GM18870 (cell line): ENCODE measurements around the gene CNIH1.
A peak's percentile ranks its signal among the peaks of the same experiment; 100 is the strongest.
"Not testable (repeated sequence)": the region's sequence is repeated elsewhere in the genome, so short reads cannot be mapped to it uniquely, and the experiment has no call there.

ENCODE experiments used
- ATAC-seq: cut with Tn5 transposase; IDR thresholded peaks from one replicate; pipeline ENCODE4 v1.9.1; 2021; ENCODE audit warnings: moderate library complexity; ENCODE audit not compliant: unreplicated experiment

CNIH1 gene

DNA sequence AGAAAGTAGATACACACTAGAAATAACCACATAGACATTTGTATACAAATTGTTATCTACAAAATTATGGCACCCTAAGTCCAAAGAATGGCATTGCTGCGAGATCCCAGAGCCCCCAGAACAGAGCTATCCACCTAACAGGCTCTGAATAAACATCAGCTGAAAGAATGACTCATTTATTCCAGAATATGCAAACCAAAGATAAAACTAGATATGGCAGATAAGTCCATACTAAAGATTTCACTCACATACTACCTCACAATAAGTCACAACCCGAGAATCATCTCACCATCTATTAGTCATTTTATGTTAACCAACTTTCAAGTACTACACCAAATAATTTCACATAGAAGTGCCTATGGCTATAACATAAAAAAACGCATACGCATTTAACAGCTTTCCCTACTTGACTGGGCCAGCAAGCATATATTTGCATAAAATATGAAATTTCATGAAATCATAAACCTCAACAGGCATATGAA, 5.6 kb downstream of the CNIH1 start:
- ATAC-seq: no peak

DNA sequence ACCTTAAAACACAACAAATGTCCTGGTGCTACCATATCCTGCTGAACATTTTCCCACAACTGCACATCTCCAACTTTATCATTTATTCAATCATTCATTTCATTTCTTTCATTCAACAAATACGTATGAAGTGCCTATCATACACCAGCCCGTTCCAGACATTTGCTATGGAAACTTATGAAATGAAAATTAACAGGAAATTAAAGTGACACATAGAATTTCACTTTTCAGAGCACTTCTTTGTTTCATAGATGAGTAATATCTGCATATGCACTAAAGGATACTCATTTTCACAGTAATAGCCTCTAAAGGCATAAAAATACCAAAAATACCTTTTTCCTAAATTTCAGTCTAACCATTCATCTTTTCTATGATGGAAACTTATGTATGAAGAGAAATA, 12.6 kb downstream of the CNIH1 start:
- ATAC-seq: no peak

DNA sequence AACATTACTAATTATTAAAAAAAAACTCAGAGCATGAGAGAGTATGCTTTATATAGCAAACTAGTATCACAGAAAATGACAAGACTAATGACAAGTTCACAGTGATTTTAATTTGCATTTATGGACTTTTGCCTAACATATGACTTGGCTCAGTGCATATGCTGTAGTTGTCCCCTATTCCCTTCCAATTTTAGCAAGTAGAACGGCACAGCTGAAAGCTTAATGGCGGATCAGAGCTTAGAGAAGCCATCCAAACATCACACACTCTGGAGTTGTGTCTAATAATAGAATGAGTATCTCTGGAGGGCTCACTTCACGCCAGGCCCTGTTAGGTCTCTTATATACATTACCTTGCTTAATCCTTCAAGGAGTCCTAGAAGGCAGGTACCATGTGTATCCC, 13.3 kb downstream of the CNIH1 start:
- no peak for ATAC-seq

DNA sequence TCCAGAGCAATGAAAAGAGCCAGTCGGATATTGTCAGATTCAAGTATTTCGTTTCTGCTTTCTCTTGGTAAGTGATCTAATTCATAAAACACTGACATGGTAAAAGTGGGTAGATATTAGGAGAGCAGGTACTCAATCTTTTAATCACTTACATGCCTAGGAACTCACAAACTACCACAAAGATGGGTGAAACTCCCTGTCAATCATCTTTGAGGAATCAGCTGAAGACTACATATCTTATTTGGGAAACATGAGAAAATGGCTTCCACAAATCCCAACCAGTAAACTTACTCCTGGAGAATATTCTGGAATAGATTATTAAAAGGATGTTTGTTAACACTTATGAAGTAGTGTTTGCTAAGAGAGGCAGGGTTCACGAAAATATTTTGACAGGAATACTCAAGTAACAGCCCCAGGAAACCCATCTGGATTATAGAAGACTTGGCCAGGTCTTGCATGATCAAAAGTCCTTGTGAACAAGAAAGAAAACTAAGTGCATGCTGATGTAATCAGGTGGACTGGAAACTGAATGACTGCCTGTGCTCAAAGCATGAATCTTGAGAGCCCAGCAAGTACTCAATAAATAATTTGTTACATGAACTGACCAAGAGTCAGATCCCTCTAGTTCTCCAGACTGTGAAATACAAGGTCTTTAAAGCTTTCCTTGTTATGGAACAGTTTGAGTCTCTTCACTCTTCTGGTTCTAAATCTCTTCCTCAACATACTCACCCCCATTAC, 15.5 kb downstream of the CNIH1 start:
- no peak for ATAC-seq

DNA sequence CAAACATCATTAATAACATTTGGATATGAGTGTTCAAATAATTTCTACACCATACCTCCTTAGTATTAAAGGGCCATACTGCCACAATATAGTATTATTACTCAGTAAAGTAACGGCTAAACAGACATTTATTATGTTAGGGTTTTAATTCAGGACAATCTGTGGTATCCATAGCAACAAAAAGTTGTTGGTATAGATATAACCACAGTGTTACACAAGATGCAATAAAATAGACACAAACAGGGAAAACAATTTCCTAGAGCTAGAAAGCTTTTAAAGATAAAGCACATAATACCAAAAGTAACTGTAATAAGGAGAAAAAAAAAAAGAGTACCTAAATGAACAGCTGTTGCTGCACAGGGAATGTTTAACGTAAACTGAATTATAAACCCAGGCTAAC, 16.1 kb downstream of the CNIH1 start:
- no peak for ATAC-seq

DNA sequence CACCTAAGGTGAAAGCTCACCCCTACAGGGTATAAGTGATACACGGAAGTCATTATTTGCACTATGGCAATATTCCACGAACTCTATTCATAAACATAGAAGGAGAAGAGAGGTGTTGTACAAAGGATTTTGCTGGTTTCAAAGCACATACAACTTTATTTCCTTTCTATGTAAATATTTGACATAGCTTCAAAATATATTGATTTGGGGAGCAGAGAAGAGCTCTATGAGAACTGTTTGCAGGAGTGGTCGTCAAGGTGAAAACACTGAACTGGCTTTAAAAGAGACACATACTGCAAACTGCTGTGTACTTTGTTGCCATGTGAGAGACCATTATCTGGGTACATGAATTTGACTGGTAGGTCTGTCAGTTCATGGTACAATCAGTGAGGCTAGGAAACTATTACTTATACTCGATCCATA, 16.7 kb downstream of the CNIH1 start:
- ATAC-seq: no peak

DNA sequence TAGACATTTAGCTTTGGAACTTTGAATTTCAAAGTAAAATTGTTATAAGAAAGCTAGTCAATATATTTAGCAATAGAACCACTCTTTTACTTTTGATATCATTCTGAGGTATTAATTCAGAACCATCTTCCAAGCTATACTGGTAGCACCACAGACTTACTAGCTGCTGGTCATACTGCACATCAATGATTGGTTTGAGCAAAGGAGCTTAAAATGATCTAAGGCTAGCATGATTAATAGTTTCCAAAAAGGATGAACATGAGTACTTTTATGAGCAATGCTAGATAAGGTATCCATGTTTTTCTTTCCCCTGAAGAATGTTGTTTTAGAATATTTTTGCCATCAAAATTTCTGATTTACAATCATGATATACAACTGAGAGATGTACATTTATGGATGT, 17.2 kb downstream of the CNIH1 start:
- ATAC-seq: no peak

DNA sequence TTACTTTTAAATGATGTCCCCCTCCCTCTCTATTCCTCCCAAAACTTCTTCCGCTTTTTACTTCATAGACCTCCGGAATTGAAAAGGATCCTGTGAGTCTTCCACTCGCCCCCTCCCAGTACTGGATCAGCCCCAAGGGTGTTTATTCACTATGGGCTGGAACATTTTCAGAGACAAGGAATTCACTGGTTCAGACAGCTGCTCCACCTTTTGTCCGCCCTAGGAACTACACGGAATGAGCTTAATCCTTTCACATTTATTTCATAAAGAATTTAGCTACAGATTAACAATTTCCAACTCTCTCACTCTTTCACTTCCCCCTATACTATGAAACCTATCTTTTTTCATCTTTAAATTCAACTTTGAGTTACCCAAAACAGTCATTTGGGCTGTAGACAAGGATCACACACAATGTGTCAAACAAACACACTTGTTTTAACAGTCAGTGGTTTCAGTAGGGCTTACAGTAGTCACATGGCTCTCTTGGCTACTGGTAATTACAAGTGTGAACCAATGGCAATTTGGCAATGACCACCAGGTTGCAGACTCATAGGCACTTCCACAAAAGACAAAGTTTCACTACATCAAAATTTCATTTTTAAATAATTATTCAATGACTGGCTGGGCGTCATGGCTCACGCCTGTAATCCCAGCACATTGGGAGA, 20.6 kb downstream of the CNIH1 start:
- ATAC-seq: no peak

DNA sequence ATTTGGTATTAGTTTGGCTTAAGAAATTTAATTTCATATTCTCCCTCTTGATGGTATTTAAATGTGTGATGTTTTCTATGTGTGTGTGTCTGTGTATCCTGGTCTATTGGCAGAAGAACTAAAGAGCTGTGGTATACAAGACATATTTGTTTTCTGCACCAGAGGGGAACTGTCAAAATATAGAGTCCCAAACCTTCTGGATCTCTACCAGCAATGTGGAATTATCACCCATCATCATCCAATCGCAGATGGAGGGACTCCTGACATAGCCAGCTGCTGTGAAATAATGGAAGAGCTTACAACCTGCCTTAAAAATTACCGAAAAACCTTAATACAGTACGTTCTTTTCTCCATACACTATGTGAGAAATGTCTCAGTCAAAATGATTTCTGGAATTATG, 29.8 kb downstream of the CNIH1 start:
- ATAC-seq: no peak

DNA sequence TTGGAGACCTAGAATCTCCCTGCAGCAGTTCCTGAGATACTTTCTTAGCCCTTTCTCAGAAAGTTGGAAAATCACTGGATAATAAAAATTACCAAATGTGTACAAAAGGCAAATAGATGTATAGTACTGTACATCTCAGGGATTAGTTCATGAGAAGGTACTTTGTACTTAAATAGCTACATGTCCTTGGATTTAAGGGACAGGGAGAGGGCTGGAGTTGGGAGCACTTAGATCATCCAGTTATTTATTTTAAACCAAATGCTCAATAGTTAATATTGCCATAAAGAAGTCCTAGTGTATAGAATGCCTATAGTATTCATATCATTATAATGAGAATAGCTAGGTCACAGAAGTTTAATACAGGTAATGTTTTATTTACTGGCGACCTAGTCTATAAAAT, 31.0 kb downstream of the CNIH1 start:
- no peak for ATAC-seq

DNA sequence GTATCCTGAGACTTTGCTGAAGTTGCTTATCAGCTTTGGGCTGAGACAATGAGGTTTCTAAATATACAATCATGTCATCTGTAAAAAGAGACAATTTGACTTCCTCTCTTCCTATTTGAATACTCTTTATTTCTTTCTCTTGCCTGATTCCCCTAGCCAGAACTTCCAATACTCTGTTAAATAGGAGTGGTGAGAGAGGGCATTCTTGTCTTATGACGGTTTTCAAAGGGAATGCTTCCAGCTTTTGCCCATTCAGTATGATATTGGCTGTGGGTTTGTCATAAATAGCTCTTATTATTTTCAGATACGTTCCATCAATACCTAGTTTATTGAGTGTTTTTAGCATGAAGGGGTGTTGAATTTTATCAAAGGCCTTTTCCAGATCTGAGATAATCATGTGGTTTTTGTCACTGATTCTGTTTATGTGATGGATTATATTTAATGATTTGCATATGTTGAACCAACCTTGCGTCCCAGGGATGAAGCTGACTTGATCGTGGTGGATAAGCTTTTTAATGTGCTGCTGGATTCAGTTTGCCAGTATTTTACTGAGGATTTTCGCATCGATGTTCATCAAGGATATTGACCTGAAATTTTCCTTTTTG, 37.7 kb downstream of the CNIH1 start:
- ATAC-seq: not testable (repeated sequence)

DNA sequence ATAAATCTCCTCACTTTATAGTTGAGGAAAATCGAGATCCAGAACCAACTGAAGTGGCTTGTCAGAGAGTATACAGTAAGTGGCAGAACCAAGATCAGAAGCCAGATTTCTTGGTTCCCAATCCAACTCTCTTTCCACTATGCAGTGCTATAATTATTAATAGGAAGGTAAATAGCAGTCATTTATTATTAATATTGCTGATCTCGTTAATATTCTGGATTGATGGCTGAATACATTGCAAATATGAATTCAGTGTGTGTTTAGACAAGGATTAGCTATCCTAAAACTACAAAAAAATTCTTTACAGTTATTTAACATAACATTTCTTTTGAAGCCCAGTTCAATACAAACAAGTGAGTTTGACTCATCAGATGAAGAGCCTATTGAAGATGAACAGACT, 41.6 kb downstream of the CNIH1 start:
- no peak for ATAC-seq

DNA sequence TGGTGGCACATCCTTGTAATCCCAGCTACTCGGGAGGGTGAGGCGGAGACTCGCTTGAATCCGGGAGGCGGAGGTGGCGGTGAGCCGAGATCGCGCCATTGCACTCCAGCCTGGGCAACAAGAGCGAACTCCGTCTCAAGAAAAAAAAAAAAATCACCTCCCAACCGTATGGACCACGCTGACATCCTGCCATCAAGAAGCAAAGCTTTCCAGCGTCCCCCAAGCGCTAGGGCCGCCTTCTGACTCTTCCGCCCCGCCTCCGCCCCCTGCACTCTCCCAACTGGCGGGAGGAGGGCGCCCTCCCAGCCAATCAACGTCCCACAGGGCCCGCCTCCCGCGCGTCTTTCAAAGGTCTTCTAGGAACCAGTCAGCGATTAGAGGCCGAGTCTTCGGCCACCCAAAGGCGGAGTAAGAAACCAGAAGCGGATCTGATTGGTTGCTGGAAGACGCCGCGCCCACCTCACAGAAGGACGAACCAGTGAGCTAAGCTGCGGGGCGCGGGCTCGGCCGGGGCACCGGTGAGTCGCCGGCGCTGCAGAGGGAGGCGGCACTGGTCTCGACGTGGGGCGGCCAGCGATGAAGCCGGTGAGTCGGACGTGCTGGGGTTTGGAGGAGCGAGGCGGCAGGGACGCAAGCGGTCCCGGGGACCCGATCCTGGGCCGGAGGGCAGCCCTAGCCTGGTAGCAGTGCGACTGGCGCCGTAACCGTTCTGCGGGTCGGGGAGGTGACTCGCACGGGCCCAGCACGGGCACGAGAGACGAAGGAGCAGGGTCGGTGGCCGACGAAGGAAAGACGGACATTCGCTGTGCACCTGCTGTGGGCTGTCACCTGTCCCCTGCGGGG, 44.5 kb downstream of the CNIH1 start, which contains the start of gene CDKN3:
Gene CDKN3 (plus strand): TSS at position 515 of the 843 bp plus-strand sequence. CDS start 62 bp downstream, at position 577.
- peak; percentile 98 for ATAC-seq

DNA sequence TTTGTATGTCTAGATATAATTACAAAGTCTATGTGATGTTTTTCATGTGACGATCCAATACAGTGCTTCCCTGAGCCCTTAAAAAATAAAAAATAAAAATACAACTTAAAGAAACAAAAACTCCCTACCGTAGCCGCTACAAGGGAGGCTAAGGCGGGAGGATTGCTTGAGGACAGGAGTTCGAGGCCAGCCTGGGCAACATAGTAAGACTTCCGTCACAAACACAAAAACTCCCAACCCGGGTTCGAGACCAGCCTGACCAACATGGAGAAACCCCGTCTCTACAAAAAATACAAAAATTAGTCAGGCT, 45.0 kb downstream of the CNIH1 start:
- ATAC-seq: no peak

DNA sequence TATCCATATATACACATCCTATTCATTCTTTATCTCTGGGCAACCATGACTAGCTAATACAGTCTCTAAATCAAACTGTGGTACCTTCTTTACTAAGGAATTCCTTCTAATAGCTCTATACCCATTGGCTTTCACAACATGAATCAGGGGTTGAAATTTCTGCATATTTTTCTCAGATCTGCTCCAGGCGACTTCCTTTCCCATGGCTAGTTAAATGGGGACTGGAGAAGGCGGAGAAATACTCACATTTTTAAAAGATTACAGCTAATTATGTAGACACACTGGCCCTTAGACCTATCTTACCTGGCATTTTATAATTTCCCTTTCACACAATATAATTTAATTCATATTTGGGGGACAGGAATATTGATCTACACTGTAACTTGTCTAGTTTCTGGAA, 45.5 kb downstream of the CNIH1 start:
- ATAC-seq: no peak

DNA sequence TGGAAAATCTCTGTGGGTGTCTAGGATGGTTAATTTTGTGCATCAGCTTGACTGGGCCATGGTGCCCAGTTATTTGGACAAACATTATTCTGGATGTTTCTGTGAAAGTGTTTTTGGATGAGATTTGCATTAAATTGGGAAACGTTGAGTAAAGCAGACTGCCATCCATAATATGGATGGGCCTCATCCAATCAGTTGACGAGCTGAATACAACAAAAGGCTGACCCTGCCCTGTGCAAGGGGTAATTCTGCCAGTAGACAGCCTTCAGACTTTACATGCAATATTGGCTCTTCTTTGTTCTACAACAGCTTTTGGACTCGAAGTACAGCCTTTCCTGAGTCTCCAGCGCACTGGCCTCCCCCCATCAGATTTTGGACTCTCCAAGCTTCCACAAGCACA, 45.9 kb downstream of the CNIH1 start:
- ATAC-seq: no peak

DNA sequence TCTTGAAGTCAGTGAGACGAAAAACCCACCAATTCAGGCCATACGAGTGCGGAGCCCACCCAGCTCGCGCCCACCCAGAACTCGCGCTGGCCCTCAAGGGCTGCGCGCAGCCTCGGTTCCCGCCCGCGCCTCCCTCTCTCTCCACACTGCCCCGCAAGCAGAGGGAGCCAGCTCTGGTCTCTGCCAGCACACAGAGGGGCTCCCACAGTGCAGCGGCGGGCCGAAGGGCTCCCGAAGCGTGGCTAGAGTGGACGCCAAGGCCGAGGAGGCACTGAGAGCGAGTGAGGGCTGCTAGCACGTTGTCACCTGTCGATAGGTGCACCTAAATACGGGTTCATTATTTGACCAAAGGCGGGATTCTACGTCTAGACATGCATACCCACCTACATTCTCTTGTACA, 46.6 kb downstream of the CNIH1 start:
- ATAC-seq: no peak

DNA sequence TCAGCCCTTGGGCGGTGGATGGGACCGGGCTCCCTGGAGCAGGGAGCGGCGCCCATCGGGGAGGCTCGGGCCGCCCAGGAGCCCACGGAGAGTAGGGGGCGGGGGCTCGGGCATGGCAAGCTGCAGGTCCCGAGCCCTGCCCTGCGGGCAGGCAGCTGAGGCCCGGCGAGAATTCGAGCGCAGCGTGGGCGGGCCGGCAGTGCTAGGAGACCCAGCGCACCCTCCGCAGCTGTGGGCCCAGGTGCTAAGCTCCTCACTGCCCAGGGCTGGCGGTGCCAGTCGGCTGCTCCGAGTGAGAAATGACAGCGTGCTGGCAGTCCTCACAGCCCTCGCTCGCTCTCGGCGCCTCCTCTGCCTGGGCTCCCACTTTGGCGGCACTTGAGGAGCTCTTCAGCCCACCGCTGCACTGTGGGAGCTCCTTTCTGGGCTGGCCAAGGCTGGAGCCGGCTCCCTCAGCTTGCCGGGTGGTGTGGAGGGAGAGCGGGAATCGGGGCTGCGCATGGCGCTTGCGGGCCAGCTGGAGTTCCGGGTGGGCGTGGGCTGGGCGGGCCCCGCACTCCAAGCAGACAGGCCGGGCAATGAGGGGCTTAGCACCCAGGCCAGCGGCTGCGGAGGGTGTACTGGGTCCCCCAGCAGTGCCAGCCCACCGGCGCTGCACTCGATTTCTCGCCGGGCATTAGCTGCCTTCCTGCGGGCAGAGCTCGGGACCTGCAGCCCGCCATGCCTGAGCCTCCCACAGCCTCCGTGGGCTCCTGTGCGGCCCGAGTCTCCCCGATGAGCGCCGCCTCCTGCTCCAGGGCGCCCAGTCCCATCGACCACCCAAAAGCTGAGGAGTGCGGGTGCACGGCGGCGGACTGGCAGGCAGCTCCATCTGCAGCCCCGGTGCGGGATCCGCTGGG, 47.9 kb downstream of the CNIH1 start:
- not testable (repeated sequence) for ATAC-seq

DNA sequence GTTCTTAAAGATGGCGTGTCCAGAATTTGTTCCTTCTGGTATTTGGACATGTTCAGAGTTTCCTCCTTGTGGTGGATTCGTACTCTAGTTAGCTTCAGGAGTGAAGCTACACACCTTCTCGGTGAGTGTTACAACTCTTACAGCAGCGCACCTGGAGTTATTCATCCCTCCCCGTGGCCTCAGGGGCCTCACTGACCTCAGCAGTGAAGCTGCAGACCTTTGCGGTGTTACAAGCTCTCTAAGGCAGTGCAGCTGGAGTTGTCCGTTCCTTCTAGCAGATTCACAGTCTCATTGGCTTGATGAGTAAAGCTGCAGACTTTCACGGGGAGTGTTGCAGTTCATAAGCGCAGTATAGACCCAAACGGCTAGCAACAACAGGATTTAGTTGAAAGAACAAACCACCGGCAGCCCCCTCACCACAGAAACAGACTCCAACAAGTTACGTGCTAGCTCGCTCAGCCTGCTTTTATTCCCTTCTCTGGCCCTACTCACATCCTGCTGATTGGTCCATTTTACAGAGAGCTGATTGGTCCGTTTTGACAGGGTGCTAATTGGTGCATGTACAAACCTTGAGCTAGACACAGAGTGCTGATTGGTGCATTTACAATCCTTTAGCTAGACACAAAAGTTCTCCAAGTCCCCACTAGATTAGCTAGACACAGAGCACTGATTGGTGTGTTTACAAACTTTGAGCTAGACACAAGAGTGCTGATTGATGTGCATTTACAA, 48.9 kb downstream of the CNIH1 start:
- ATAC-seq: no peak

DNA sequence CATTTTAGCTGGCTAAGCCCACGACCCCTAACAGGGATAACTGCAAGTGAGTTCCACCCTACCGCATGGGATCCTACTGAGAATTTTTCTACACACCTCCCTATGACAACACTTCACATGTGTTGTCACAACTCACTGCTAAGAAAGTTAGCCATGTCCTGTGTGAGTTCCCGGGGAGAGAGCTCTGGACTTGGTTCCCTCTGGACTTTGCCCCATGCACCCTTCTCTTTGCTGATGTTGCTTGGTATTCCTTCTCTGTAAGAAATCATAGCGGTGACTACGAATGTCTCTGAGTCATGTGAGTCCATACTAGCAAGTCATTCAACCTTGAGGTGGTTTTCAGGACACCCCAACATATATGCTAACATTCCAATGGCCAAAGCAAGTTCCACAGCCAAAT, 53.8 kb downstream of the CNIH1 start:
- no peak for ATAC-seq
